Endothelial cell (in vitro differentiated cells): ENCODE measurements around the gene CYTH1. TPM values are rescaled to one million over a fixed set of nuclear protein-coding genes. Genes with fewer than 3 reads are reported as not detected.

Experiments used
- DNase-seq: peaks from one replicate; pipeline ENCODE4 v3.0.0; 2021; ENCODE audit warnings: low spot score
- H3K27ac Mint-ChIP-seq: one replicate; pipeline ENCODE4 v1.8.0; 2021; ENCODE audit warnings: mixed read lengths, inconsistent platforms; ENCODE audit not compliant: unreplicated experiment
- H3K27me3 Mint-ChIP-seq: one replicate; pipeline ENCODE4 v1.8.0; 2021; ENCODE audit warnings: mild to moderate bottlenecking, moderate library complexity, mixed read lengths, inconsistent platforms; ENCODE audit not compliant: unreplicated experiment
- H3K36me3 Mint-ChIP-seq: one replicate; pipeline ENCODE4 v1.8.0; 2021; ENCODE audit warnings: mild to moderate bottlenecking, low read depth, mixed read lengths, inconsistent platforms; ENCODE audit not compliant: unreplicated experiment
- H3K4me1 Mint-ChIP-seq: one replicate; pipeline ENCODE4 v1.8.0; 2021; ENCODE audit warnings: mild to moderate bottlenecking, mixed read lengths, inconsistent platforms; ENCODE audit not compliant: unreplicated experiment
- H3K4me3 Mint-ChIP-seq: one replicate; pipeline ENCODE4 v1.8.0; 2021; ENCODE audit warnings: mild to moderate bottlenecking, mixed read lengths, inconsistent platforms; ENCODE audit not compliant: unreplicated experiment
- H3K9me3 Mint-ChIP-seq: one replicate; pipeline ENCODE4 v1.8.0; 2021; ENCODE audit warnings: mixed read lengths, inconsistent platforms; ENCODE audit not compliant: unreplicated experiment
- total RNA-seq: library from RNA; stranded (reverse); fragmentation: NEBNext Ultra II Directional; extraction: Animal tissue kit (Norgen Biotek cat#: 25700); gene quantifications from one replicate; pipeline ENCODE4 v1.2.1, GENCODE V29; 2021; ENCODE audit not compliant: unreplicated experiment
- TF ChIP-seq, protein P1 (sequence below): fragments of 200-600 bp; sonication (generic); IDR thresholded peaks from one replicate; pipeline ENCODE4 v1.5.0; 2021; ENCODE audit warnings: antibody characterized with exemption; ENCODE audit not compliant: unreplicated experiment

CYTH1 gene
- total RNA-seq, 1 donor from 2014 or later, result 73.3 TPM

- H3K4me3 Mint-ChIP-seq, result no peak overlapping the region
- no peaks in the 10 kb centered on the region for H3K9me3 Mint-ChIP-seq
- H3K36me3 Mint-ChIP-seq, result no peaks in the 10 kb centered on the region
- H3K4me1 Mint-ChIP-seq, result peaks cover 53% of the 10 kb centered on the region
- no peak for DNase-seq
- no peak overlapping the region for H3K27ac Mint-ChIP-seq
- peaks cover 4% of the 10 kb centered on the region for H3K27me3 Mint-ChIP-seq
- TF ChIP-seq, protein P1, sequence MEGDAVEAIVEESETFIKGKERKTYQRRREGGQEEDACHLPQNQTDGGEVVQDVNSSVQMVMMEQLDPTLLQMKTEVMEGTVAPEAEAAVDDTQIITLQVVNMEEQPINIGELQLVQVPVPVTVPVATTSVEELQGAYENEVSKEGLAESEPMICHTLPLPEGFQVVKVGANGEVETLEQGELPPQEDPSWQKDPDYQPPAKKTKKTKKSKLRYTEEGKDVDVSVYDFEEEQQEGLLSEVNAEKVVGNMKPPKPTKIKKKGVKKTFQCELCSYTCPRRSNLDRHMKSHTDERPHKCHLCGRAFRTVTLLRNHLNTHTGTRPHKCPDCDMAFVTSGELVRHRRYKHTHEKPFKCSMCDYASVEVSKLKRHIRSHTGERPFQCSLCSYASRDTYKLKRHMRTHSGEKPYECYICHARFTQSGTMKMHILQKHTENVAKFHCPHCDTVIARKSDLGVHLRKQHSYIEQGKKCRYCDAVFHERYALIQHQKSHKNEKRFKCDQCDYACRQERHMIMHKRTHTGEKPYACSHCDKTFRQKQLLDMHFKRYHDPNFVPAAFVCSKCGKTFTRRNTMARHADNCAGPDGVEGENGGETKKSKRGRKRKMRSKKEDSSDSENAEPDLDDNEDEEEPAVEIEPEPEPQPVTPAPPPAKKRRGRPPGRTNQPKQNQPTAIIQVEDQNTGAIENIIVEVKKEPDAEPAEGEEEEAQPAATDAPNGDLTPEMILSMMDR, result no peak
These were observed 64.6 kb downstream of the CYTH1 start for GRCh38 chr17:78717431-78717980.

DNA sequence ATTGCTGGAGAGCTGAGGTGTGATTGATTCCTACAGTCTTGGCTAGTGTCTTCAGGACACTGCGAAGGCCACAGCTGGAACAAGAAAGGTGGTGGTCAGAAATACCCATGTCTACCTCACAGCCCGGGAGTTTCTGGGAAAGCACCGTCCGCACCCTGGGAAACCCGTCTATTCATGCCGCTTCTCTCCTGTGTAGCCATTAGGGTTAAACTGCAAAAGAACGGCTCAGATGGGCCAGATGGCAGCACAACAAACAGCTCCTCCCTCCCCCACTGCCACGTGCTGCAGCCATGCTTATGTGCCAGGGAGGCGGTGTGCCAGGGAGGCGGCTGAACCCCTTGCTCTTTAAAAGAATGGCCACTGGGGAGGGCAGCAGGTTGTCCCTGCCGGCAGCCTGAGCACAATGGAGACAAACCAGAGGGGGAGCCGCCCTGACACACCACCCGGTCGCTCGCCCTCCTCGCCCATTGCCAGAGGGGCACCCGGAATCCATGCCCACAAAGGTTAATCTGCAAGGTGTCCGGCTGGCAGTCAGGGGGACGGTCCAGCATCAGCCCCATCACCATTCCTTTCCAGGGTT is 65.2 kb downstream of the CYTH1 start:
- Mint-ChIP-seq H3K27me3 (peaks cover 4% of the 10 kb centered on the region), H3K36me3 (no peaks in the 10 kb centered on the region), H3K27ac (no peak overlapping the region), H3K4me1 (peaks cover 48% of the 10 kb centered on the region), H3K9me3 (no peaks in the 10 kb centered on the region), H3K4me3 (no peak overlapping the region)
- no peak for DNase-seq
- TF ChIP-seq, protein P1, result no peak

GRCh38 chr17:78716292-78716691 is 65.8 kb downstream of the CYTH1 start:
- DNase-seq, result no peak
- H3K27ac Mint-ChIP-seq, result no peak overlapping the region
- no peak overlapping the region for H3K4me3 Mint-ChIP-seq
- H3K9me3 Mint-ChIP-seq, result no peaks in the 10 kb centered on the region
- TF ChIP-seq, protein P1, result no peak
- no peaks in the 10 kb centered on the region for H3K36me3 Mint-ChIP-seq
- H3K27me3 Mint-ChIP-seq, result peaks cover 4% of the 10 kb centered on the region
- H3K4me1 Mint-ChIP-seq, result peaks cover 48% of the 10 kb centered on the region

DNA sequence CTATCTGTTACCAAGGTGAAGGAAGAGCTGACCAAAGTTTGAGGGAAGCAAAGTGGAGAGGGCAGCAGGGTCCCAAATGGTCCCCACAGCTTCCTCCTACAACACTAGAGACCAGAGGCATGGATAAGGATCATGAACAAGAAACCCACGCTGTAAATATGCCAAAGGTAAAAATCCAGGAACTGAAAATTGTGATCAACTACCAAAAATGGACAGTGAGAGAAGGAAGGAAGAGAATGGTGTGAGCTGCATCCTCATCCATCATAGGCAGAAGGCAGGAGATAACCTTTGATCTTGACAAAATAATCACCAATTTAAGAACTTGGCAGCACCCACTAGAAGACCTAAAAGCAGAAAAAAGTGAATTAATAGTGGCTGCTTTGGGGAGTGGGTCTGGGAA is 66.2 kb downstream of the CYTH1 start:
- DNase-seq, result no peak
- peaks cover 4% of the 10 kb centered on the region for H3K27me3 Mint-ChIP-seq
- no peaks in the 10 kb centered on the region for H3K36me3 Mint-ChIP-seq
- peaks cover 48% of the 10 kb centered on the region for H3K4me1 Mint-ChIP-seq
- H3K9me3 Mint-ChIP-seq, result no peaks in the 10 kb centered on the region
- H3K27ac Mint-ChIP-seq, result peak overlapping the region; percentile 85
- TF ChIP-seq, protein P1, result no peak
- H3K4me3 Mint-ChIP-seq, result no peak overlapping the region

DNA sequence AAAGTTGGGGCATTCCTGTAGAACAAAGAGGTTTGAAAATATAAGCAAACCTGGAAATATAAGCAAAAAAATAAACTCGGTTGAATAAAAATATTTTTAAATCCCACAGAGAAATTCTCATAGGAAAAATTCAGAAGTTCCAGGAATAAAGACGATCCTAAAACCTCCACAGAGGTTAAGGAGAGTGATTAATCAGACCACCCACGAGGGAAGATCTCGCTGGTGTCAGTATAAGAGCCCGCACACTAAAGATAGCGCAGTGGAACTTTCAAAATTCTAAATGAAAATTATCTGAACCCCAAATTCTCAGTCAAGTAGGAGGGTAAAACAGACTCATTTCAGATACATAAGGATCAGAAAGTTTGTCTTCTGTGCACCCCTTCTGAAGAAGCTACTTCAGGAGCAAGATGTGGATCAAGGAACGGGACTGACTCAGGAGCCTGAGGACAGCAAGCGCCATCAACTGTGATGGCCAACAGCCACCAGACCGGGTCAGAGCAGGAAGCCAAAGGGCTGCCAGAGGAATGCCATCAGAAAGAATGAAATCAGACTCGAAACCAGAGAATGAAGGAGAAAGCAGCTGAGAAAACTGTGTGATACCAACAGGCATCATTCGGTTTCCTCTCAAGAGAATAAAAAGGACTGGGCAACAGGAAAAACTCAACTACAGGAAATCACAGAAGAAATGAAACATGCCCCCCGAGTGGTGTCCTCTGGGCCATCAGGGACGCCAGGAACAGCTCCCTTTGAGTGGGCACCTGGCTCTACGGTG is 66.9 kb downstream of the CYTH1 start:
- Mint-ChIP-seq H3K9me3 (no peaks in the 10 kb centered on the region), H3K4me1 (peaks cover 52% of the 10 kb centered on the region), H3K36me3 (no peaks in the 10 kb centered on the region), H3K27me3 (peaks cover 4% of the 10 kb centered on the region), H3K4me3 (no peak overlapping the region), H3K27ac (peak overlapping the region; percentile 85)
- TF ChIP-seq, protein P1, result no peak
- DNase-seq, result no peak
